CD4-positive, alpha-beta T cell treated with Interleukin-4 for 4 hours (primary cell): Measurements from ENCODE around the gene PCMTD2.
"Not testable (repeated sequence)": the region's sequence is repeated elsewhere in the genome, so short reads cannot be mapped to it uniquely, and the experiment has no call there.

ENCODE experiments used
- DNase-seq: peaks from one replicate; pipeline ENCODE4 v3.0.0-alpha.2; 2020

Gene PCMTD2

DNA sequence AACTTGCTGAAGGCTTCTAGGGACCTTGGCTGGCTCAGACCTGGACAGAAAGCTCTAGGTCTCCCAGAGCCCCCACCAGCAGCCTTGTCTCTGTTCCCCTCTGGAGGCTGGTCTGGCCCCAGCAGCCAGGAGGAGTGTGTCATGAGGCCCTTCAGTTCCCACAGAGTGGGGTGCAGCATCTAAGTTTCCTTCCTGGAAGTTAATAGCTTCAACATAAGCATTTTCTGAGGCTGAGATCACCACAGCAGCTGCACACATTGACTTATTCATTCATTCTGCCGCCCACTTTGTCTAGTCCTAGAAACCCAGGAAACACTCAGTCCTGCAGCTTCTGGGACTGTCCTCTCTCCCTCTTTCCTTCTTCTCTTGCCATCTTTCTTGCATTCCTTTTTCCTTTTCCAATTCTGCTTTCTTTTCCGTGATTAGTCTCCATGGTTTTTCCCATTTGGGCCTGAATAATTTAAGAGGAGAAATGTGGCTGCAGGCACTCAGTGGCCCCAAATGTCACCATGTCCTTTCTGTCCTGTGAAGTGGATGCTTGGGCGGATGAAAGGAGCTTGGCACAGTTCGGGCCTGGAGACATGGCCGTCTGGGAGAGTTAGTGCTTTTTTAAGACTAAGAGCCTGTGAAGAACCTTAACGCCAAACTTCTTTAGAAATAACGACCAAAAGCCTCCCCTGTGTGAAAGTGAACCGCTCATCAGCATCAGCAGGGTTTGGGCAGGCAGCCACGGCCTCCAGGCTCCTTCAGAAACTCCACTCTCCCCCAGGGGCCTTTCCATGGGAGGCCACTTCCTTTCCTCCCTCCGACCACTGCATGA lies 31.0 kb upstream of the PCMTD2 start:
- DNase-seq: no peak

- no peak for DNase-seq
Measured at GRCh38 chr20:64225171-64225595, 30.4 kb upstream of the PCMTD2 start.

GRCh38 chr20:64225828-64226598 lies 29.5 kb upstream of the PCMTD2 start:
- DNase-seq: no peak

- DNase-seq: peak; percentile 12
Measured at GRCh38 chr20:64226686-64227580, 28.6 kb upstream of the PCMTD2 start.

- DNase-seq: no peak
Measured at GRCh38 chr20:64228086-64228653, 27.4 kb upstream of the PCMTD2 start.

DNA sequence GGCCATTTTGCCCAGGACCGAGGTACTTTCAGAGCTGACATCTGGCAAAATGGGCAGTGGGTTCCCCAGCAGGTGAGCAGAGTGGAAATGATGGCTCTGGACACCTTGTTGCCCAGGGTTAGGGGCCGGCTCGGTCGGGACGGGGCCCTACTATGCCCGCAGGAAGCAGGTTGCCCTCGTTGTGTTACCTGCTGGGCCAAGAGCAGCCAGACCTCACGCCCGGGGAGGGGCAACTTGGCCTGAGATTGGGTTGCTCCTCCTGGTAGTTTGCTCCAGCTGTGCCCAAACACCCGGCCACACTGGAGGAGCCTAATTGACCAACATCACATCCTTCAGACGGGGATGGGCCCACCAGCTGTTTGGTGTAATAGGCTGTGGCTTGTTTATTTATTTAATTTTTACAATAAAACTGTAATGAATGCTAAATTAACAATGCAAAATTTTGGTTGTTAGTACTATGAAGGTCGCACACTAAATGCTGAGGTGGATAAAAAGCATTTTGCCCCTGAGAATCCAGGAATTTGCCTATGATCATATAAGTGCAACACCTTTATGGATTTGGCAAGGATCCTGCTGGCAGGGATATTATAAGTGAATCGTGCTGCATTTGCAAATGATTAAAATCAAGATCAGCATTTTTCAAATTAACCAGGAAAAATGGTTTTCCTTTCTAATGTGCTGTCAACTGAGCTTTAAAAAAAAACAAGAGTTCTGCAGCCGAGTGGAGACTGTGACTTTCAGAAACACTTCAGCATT lies 26.6 kb upstream of the PCMTD2 start:
- no peak for DNase-seq

GRCh38 chr20:64229507-64230061 lies 26.0 kb upstream of the PCMTD2 start:
- DNase-seq: no peak

DNA sequence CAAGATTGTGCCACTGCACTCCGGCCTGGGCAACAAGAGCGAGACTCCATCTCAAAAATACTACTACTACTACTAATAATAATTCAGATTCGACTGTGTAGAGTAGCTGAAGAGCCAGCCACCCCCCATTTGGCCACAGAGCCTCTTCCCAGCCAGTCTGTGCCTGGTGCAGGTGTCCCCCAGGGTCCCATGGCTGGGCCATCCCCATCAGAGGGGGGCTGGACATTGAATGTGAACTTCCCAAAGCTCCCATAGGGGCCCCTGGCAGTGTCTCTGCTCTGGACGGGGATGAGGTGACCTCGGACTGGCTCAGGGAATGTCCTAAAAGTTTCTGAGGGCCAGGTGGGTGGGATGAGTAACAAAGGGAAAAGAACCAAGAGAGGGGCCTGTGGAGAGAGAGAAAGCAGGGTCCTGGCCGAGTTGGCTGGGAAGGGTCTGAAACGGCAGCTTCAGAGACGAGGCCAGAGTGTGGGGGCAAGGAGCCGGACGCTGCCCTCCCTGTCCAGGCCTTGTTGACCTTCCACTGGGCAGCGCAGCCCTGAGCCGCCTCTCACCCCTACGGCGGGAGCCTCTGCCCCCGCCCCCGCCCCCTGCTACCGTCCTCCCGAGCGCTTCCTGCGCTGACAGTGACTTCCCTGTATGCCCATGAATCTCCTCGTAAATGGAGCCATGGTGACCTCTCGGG lies 24.9 kb upstream of the PCMTD2 start:
- DNase-seq: no peak

DNA sequence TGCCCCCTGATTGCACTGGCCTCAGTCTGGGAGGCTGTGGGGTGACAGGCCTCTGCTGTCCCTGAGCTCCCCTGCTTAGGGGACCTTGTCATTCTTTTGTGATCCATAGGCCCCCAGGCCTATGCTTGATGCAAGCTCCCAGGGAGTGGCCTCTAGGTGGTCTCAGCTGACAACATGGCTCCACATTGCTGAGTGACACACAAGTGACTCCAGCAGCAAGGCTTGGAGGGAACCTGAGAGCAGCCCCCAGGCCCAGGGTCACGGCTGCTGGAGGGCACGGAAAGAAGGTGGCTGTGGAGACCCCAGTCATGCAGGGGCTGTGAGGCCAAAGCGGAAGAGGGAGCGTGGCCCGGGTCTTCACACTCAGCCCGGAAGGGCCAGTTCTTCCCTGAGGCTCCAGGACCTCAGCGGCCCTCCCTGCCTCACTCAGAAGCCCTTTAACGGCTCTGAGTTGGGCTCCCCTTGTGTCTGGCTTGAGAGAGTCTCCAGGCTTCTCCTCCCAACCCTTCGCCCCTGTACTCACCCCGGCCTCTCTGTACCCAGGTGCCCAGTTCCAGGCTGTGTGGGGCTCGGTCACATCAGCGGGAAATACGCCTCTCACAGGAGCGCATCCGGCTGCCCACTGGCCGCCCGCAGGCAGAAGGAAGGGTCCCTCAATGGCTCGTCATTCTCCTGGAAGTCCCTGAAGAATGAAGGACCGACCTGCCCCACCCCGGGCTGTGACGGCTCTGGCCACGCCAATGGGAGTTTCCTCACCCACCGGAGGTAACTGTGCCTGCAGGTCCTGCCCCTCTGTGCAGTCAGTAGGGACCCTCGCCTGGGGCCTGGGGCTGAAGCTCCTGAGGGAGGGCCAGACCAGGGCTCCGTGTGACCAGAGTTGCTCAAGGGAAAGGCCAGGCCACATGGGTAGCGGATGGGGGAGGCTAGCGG lies 23.7 kb upstream of the PCMTD2 start:
- DNase-seq: no peak

GRCh38 chr20:64232794-64233193 lies 22.8 kb upstream of the PCMTD2 start:
- DNase-seq: no peak

DNA sequence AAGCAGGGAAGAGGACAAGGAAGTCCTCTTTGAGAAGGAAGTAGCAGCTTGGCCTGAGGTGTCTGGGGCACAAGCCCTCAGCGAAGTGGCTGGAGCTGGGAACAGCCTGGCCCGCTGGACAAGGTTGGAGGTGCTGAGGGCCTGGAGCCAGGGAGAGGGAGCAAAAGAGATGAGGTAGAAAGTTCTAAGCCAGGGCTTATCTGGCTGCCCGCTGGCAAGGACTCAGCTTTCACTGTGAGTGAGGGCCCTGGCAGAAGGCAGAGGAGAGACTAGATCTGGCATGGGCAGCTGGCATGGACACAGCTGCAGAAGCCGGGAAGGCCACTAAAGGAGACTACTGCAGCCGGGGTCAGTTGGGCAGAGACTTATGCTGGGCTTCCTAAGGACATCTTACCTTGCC lies 21.8 kb upstream of the PCMTD2 start:
- DNase-seq: no peak

- DNase-seq: no peak
Measured at GRCh38 chr20:64234291-64234791, 21.2 kb upstream of the PCMTD2 start.

GRCh38 chr20:64234921-64235565 lies 20.5 kb upstream of the PCMTD2 start:
- DNase-seq: not testable (repeated sequence)

- DNase-seq: no peak
Measured at GRCh38 chr20:64236137-64237088, 19.1 kb upstream of the PCMTD2 start.

- no peak for DNase-seq
Measured at GRCh38 chr20:64237316-64237715, 18.2 kb upstream of the PCMTD2 start.

- no peak for DNase-seq
Measured at GRCh38 chr20:64238115-64238825, 17.3 kb upstream of the PCMTD2 start.

DNA sequence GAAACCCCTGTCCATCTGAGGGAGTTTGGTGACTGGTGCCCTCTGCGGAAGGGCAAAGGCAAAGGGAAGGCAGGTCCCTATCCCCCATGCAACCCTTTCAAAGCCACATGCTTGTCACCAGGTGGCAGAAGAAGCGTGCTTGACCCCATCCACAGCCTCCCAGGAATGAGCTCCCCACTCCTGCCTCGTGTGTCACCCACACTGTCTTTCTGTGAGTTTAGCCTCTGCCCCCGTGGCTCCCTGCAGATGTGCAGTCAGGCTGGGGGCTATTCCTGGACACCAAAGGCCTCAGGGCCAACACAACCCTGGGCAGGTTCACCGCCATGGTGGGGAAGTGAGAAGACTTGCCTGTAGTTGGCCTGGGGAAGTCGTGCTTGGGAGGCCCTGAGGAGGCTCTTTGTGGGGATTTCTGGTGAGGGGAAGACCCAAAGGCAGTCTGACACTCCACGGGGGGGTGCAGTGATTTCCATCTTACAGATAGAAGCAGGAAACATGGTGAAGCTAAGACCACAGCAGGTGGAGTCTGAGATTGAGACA lies 16.6 kb upstream of the PCMTD2 start:
- DNase-seq: no peak
